HG02884 (cell line): ENCODE results near the gene PALS1.

Source experiments
- ATAC-seq: cut with Tn5 transposase; IDR thresholded peaks from one replicate; pipeline ENCODE4 v1.9.1; 2021; ENCODE audit warnings: mild to moderate bottlenecking, moderate library complexity; ENCODE audit not compliant: unreplicated experiment

PALS1 gene

DNA sequence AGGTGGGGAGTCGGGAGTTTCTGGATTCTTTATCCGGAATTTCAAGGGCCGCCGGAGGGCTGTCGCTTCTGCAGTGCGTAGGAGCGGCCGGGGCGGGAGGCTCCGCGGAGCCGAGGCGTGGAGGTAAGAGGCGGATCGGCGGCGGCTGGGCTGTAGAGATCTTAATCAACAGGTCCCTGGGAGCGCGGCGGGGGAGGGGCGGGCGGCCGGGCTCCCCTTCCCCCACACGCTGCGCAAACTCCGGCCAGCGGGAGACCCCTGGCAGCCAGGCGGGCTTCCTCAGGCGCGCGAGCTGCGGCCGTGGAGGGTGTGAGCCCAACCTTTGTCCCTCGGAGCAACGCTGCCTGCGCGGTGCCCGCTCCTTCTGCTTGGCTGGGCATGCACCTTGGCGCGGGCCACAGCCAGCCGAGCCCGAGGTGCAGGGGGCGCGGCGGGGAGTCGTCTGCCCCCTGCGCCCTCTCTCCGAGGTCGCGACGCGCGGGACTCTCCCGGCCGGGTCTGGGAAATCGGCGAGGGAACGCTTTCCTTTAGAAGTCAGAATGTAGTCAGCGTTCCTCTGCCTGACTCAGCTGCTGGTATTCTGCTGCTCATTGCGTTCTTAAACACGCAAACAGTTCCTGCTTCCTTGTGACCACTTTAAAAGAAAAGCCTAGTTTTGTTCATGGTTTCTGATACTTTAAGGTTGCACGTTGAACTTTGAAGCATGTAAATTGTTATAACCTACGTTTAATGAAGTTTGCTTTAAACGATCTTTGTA lies at the start of gene PALS1:
Gene PALS1 (plus strand): TSS at position 25 of the 757 bp plus-strand sequence. CDS start 37,736 bp downstream, outside the sequence.
- ATAC-seq, result peak; percentile 43

DNA sequence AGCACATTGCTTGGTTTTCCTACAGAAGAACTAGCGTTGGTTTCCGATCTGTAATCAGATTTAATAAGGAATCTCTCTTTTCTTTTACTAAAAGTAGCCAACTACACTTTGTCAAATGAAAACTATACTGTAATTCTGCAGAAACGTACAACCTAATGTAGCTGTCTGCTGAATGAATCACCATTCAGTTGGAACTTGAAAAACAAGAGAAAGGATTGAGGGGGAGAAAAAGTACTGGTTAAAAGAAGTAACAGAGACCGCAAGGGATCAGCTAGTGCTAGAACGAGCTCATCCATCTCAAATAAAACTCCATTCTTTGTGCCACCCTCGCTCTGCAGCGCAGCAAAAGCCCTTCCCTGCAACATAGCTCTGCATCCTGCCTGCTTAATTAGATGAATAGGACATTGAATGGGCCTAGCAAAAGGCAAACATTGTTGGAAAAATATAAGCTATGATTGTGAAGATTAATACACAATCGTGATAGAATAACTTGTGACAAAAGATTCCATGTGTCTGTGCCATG lies 49.4 kb upstream of the PALS1 start:
- ATAC-seq, result no peak

DNA sequence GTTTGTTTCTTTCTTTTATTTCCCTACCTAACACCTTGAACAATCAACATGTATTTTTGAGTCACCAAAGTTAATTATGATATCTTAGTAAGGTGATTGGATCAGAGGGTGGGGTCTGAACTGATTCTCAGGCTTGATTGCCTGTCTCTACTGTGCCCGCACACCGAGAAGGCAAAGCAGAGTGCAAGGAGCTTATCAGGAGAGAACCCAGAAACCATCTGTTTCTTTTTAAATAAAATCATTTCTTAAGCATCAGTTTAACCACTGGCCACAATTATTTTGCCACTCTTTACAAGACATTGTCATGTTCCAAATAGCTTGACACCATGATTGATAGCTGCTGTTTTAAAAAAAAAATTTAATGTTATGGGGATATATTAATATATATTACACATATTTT lies 48.9 kb upstream of the PALS1 start:
- ATAC-seq, result no peak

DNA sequence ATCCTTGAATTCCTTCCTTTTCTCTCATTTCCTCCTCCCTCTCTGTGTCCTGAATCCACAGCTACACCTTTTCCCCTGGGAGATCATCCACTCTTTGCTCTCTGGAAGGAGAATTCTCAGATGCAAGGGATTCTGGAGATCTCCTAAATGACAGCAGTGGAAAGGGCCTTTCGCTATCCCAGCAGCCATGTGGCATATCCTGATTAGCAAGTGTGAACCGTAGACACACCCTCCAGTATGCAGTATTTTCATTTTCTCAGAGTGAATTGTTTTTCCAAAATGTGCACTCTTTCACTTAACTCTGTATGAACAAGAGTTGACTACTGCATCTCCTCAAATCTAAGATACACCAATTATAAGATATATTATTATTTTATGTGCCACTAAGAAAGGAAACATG lies 46.0 kb upstream of the PALS1 start:
- ATAC-seq, result no peak

DNA sequence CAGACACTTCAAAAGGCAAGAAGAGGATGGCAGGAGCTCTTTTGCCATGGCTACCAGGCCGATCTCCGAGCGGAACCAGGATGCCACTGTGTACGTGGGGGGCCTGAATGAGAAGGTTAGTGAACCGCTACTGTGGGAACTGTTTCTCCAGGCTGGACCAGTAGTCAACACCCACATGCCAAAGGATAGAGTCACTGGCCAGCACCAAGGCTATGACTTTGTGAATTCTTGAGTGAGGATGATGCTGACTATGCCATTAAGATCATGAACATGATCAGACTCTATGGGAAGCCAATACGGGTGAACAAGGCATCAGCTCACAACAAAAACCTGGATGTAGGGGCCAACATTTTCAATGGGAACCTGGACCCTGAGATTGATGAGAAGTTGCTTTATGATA lies 42.2 kb upstream of the PALS1 start:
- no peak for ATAC-seq

DNA sequence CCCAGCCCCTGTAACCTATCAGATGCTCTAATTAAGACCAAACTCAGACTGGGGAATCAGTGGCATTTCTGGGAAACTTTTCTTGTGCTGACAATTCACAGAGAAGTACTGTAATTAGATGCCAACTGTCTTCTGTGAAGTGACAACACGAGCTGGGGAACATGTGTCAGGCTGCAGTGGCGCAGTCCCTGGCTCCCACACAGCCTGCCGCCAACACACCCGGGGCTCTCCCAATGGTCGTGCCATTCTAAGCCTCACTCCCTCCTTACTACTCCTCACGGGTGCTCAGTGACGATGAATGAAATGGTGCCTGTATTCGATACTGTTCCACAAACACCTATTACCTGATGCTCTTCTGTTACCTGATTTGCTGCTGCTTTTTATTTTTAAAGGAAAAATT lies 33.4 kb upstream of the PALS1 start:
- ATAC-seq, result no peak

DNA sequence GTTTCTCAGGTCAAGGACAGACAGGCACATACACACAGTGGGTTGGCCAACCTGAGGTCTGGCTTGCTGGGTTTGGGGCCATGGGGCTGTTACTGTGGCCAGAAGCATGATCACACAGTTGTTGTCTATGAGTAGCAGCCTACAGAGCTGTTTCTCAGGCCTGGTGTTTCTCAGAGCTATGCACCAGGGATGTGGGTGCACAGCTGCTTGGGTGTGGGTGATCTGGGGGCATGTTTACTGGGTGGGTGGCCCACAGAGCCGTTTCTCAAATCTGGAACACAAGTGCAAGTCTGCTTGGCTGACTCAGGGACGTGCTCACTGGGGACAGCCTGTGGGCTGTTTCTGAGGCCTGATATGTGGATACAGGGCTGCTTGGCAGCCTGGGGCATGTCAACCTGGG lies 23.1 kb upstream of the PALS1 start:
- no peak for ATAC-seq

DNA sequence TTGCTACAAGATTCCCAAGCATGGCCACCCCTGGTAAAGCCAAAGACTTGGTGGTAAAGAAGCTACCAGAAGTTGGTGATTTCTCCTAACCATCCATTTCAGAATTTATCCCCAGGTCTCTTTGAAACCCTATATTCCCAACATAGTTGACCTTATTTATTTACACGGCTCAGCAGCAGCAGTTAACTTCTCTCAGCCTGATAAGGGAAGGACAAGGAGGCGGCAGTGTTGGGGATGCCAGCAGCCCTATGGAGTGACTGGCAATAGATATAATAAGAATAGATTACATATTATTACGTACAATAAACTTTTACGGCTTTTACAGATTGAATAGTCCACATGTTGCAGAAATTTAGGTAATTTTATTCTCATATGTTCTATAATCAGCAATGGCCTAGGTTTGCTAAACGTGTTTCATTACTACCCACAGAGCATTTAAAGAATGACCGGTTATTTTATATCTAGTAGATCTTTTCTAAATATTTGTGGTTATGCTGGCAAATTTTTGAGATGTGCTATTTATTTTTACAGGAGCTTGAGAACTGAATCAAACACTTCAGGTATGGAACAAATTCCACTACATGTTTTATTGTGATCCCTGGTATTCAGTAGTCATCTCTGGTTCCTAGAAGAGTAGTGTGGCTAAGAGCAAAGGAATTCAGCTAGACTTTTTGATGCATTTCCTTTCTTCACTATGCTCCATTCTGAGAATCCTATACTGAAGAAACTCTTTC lies 19.8 kb upstream of the PALS1 start:
- no peak for ATAC-seq

DNA sequence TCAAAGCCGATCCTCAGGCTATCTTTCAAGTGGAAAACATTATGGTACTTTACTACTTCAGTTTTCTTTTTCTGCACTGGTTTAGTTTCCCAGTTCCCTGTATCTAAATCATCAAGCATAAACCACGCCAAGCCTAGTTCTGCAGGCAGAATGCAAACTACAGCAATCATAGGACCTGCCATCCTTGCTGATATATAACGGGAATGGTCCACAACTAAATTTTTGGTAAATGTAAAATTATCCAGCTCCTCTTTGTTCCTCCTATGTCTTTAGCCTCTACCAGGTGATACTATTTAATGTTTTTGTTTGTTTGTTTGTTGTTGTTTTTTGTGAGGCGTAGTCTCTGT lies 19.3 kb upstream of the PALS1 start:
- no peak for ATAC-seq

DNA sequence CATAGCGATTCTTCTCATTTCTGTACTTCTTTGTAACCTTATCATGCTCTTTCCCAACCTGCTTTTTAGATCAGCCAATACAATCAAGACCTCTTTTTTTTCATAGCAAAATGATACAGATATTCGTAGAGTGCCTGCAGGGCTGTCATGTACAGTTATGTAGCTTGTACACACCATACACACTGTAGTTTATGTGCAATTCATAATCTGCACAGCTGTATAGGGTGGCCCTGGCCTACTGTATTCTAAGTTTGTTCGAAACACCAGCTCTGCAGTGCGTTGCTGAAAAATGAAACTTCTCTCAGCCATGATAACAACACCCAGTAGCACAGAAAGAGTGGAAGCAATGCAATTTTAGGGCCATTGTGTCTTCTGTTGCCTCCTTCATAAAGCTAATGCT lies 15.7 kb upstream of the PALS1 start:
- ATAC-seq, result no peak

DNA sequence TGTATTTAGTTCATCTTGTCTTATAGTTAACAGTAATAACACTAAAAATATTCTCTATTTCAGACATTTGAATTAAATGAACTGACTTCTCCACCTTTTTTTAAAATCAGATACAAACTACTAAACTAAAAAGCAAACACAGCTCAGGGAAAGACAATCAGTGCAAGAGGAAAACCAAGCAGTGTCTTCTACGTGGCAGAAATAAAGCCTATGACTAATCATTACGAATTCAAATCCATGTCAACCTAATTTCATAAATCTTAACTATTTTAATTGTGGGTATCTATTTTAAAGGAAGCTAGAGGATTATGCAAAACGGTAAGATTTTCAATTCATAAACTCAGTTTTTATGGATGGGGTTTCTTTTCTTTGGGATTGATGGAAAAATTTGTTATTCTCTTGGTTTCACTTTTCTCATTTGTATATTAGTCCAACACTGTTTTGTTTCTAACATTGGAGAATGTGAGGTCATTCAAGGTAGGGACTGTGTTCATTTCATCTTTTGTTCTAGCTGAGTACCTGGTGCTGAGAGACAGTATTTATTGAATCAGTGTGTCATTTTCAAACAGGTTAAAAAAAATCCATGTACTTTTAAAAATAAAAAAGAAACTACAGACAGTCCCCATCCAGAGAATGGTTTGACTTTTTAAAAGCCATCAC lies 12.8 kb upstream of the PALS1 start:
- ATAC-seq, result no peak

DNA sequence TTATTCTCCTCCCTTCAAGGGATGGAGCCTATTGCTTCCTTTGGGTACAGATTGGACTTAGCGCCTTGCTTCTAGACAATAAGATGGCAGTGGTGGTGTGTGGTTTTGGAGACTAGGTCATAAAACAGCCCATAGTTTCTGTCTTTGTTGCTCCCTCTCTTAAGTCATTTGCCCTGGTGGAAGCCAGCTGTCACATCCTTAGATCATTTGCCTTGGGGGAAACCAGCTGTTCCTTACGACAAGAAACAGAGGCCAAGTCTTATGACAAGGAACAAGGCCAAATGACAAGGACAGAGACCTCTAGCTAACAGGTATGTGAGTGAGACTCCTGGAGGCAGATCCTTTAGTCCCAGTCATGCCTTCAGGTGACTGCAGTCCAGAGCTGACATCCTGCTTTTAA lies 9.2 kb upstream of the PALS1 start:
- no peak for ATAC-seq

DNA sequence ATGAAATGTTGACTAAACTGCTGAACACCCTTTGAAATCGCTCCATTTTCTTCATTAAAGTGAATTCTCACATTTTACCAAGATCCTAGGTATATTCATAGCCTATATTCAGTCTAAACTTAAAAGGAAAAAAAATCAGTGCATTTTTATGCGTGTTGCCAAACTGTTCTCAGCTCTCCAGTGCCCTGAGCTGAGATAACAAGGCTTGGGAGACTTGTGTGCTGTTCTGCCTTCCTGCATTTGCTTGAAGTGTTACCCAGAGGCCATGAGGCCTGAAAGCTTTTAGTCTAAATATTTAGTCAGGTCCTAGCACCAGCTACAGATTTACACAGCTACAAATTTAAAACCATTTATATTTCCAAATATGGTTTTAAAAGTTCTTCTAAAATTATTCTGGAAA lies 8.6 kb upstream of the PALS1 start:
- ATAC-seq, result no peak

DNA sequence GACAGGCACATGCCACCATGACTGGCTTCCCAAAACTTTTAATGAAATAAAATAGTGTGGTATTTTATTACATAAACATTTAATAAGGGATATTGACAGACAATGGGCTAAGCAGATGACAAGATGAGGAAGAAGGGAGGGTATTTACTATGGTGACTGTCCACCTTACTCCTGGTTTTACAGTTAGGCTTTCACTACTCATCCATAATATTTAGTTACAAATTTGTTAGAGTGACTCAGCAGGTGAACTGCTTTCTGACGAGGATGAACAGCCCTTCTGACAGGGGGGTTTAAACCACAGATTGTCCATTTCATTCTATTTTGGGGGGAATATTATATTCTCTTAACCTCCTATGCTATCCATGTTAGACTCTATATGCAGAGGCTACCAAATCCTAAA lies 3.6 kb upstream of the PALS1 start:
- ATAC-seq, result no peak

DNA sequence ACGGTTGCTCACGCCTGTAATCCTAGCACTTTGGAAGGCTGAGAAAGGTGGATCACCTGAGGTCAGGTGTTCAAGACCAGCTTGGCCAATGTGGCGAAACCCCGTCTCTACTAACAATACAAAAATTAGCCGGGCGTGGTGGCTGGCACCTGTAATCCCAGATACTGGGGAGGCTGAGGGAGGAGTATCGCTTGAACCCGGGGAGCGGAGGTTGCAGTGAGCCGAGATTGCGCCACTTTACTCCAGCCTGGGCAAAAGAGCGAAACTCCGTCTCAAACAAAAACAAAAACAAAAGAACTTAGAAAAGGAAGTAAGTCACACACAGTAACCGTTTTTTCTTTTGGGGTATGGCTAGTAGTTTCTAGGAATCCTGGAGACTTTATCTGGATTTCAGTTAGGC lies 1.7 kb upstream of the PALS1 start:
- ATAC-seq, result no peak

DNA sequence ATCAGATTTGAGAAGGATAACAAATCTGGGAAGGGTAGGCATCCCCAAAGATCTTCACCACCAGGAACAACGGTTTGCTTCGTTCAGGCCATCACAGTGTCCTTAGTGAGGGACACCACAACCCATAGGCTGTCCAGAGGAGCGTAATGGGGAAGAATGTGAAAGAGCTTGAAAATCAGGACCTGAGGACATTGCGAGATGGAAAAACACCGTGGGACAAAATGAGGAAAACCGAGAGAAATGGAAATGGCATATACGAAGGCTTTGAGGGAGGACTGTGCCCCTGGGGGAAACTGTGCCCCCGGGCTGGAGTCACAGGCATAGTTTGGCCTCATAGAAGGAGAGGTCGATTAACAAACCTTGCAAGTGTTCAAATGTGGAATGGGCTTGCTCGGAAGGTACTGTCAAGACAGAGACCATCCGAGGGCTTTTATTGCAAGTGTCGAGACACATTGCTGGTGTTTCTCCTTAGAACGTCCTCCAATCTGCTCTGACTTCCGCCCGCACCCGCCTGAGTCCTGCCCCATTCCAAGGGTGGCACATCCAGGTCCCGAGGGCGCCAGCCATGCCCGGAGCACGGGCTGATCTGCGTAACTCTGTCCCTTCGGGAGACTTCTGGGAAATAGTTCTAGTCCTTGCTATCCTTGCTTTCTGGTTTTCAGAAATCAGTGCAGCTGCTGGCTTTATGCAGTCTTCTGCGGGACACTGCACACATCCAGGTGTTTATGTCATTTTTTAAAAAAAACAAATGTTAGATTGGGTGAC lies 885 bp upstream of the PALS1 start:
- no peak for ATAC-seq

DNA sequence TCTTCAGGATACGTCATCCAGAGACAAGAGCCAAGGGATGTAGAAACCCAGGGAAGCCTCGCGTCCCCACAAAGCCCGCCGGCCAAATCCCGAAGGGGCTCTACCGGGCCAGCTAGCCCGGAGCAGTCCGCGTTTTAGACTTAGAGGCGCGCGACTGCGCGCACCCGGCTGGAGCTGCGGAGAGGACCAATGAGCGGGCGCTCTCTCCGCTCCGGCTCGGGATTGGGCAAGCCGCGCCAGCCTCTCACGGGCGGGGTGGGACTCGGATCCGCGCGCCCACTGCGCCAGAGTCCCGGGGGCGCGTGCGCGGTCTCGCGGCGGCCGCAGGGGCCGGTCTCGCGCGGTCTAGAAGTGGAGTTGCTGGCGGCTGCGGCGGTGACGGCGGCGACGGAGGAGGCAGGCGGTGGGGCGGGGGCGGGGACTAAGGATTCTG lies 241 bp upstream of the PALS1 start:
- ATAC-seq, result peak; percentile 88

DNA sequence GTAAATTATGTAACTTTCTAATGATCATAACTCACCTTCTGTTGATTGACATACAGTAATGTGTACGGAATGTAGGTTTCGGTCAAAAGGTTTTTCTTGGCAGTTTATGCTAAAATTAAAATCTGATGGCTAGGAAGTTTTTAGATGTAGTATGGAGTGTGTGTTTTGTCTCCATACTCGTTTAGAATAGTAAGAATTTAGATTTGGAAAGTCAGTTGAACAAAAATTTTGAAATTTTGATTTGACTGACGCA lies 859 bp downstream of the PALS1 start:
- ATAC-seq, result no peak

DNA sequence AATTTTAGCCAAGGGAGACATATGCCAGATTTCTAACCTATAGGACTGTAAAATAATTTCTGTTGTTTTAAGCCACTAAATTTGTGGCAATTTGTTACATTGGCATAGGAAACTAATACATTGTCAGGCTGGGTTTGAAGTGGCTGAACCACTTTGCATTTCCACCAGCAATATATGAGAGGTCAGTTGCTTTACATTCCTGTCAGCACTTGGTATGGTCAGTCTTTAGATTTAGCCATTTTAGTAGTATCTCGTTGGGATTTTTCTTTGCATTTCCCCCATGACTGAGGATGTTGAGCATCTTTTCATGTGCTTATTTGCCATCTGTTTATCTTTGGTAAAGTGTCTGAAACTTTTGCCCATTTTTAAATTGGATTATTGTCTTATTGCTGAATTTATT lies 3.9 kb downstream of the PALS1 start:
- ATAC-seq, result no peak

DNA sequence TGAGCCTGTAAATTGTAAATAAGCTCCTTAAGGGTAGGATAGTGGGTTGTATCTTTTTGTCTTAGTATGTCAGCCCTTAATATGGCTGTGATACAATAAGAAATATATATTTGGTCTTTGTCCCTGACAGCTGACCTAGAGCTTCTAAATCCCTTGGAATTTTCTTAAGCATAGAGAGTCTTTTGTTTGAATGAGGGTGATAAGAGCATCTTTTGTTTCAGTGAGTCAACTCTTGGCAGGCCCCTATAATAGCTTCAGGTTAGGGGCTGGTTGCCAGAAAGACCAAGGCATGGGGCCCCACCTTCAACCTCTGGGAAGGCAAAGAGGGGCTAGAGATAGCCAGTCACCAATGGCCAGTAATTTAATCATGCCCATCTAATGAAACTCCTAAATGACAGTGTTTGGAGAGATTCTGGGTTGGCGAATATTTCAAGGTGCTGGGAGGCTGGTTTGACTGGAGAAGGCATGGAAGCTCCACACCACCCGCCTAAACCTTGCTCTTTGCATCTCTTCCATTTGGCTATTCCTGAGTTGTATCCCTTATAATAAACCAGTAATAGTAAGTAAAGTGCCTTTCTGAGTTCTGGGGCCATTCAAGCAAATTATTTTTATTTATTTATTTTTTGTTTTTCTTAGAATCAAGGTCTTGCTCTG lies 10.5 kb downstream of the PALS1 start:
- no peak for ATAC-seq

DNA sequence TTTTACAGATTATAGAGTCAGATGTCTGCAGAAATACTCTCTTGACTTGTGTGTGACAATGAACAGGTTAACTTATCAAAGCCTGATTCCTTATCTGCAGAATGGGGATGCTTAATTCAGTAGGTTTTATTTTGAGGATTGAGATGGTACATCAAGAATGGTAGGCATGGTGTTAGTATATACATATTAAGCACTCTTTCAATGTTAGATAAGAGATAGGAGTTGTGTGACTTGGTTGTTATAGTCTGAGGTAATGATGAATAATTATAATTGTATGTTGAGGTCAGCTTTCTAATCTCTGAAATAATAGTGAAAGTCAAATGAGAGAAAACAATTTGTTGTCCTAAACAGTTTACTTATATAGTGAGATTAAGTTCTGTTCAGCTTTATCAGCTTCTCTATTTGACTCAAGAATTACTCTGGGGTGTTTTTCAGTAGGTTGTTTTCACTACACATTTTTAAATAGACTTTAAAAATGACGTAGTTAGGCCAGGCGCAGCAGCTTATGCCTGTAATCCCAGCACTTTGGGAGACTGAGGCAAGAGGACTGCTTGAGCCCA lies 11.9 kb downstream of the PALS1 start:
- no peak for ATAC-seq
